Eye (tissue), 1 donor: Measurements from ENCODE around the gene MCOLN3.
"Not testable (repeated sequence)": the region's sequence is repeated elsewhere in the genome, so short reads cannot be mapped to it uniquely, and the experiment has no call there.

Experiments
- DNase-seq: peaks from one replicate; pipeline ENCODE4 v3.0.0-alpha.2; 2015

MCOLN3 gene

GRCh38 chr1:84988588-84988987 is 59.7 kb downstream of the MCOLN3 start:
- no peak for DNase-seq

- not testable (repeated sequence) for DNase-seq
Observed at GRCh38 chr1:84986561-84986960, 61.7 kb downstream of the MCOLN3 start.

- DNase-seq: no peak
Observed at GRCh38 chr1:84985365-84985764, 62.9 kb downstream of the MCOLN3 start.

GRCh38 chr1:84982395-84982794 is 65.9 kb downstream of the MCOLN3 start:
- DNase-seq: no peak

GRCh38 chr1:84975035-84975434 is 73.3 kb downstream of the MCOLN3 start:
- DNase-seq: no peak

GRCh38 chr1:84973498-84974334 is 74.6 kb downstream of the MCOLN3 start:
- DNase-seq: no peak

GRCh38 chr1:84972377-84972987 is 75.8 kb downstream of the MCOLN3 start:
- no peak for DNase-seq

- peak; percentile 20 for DNase-seq
Observed at GRCh38 chr1:84971957-84972356, 76.3 kb downstream of the MCOLN3 start.

- no peak for DNase-seq
Observed at GRCh38 chr1:84969489-84970250, 78.6 kb downstream of the MCOLN3 start.

GRCh38 chr1:84968865-84969264 is 79.4 kb downstream of the MCOLN3 start:
- DNase-seq: no peak

GRCh38 chr1:84968101-84968500 is 80.2 kb downstream of the MCOLN3 start:
- DNase-seq: no peak
